Neural crest cell (in vitro differentiated cells): ENCODE results near the gene CD82. TPM values are rescaled to one million over a fixed set of nuclear protein-coding genes. Genes with fewer than 3 reads are reported as not detected.
"Not testable (repeated sequence)": the region's sequence is repeated elsewhere in the genome, so short reads cannot be mapped to it uniquely, and the experiment has no call there.

Source experiments
- DNase-seq: peaks from one replicate; pipeline ENCODE4 v3.0.0; 2021; ENCODE audit warnings: low read depth, mixed read lengths, low spot score
- H3K27ac Mint-ChIP-seq: one replicate; pipeline ENCODE4 v1.8.0; 2021; ENCODE audit warnings: mild to moderate bottlenecking, mixed read lengths; ENCODE audit not compliant: unreplicated experiment
- H3K27me3 Mint-ChIP-seq: 2 replicates; pipeline ENCODE4 v1.8.0; 2021; ENCODE audit warnings: low read depth, mild to moderate bottlenecking, mixed read lengths
- H3K36me3 Mint-ChIP-seq: 2 replicates; pipeline ENCODE4 v1.8.0; 2021; ENCODE audit warnings: low read depth, mild to moderate bottlenecking, mixed read lengths
- H3K4me1 Mint-ChIP-seq: 2 replicates; pipeline ENCODE4 v1.8.0; 2021; ENCODE audit warnings: mixed read lengths
- H3K4me3 Mint-ChIP-seq: one replicate; pipeline ENCODE4 v1.8.0; 2021; ENCODE audit warnings: mild to moderate bottlenecking, mixed read lengths
- H3K9me3 Mint-ChIP-seq: 2 replicates; pipeline ENCODE4 v1.8.0; 2021; ENCODE audit warnings: mixed read lengths
- CTCF ChIP-seq: fragments of 200-600 bp; sonication (generic); conservative IDR thresholded peaks from 2 replicates; pipeline ENCODE4 v1.5.0; 2021; ENCODE audit warnings: antibody characterized with exemption, mild to moderate bottlenecking
- total RNA-seq: library from RNA; stranded (reverse); gene quantifications from 2 replicates; pipeline ENCODE4 v1.2.1, GENCODE V29; 2021

Gene CD82
- total RNA-seq, 1 donor from 2014 or later: 14.1 TPM

GRCh38 chr11:44559207-44559939 lies 6.1 kb upstream of the CD82 start:
- TF ChIP-seq CTCF: no peak
- Mint-ChIP-seq H3K27me3 (no peaks in the 10 kb centered on the region), H3K9me3 (no peaks in the 10 kb centered on the region), H3K4me1 (peaks cover 56% of the 10 kb centered on the region), H3K4me3 (peak overlapping the region; percentile 6), H3K27ac (peak overlapping the region; percentile 21), H3K36me3 (no peaks in the 10 kb centered on the region)
- peak; percentile 26 for DNase-seq

- not testable (repeated sequence) for H3K27me3 Mint-ChIP-seq, H3K4me3 Mint-ChIP-seq, H3K27ac Mint-ChIP-seq, H3K9me3 Mint-ChIP-seq, DNase-seq, H3K36me3 Mint-ChIP-seq
- H3K4me1 Mint-ChIP-seq: peaks cover 59% of the 10 kb centered on the region
Measured at GRCh38 chr11:44559940-44560300, 5.5 kb upstream of the CD82 start.

- TF ChIP-seq CTCF: no peak
- H3K27me3 Mint-ChIP-seq: peaks cover under 1% of the 10 kb centered on the region
- no peaks in the 10 kb centered on the region for H3K36me3 Mint-ChIP-seq
- H3K9me3 Mint-ChIP-seq: no peaks in the 10 kb centered on the region
- no peak overlapping the region for H3K4me3 Mint-ChIP-seq
- DNase-seq: no peak
- no peak overlapping the region for H3K27ac Mint-ChIP-seq
- H3K4me1 Mint-ChIP-seq: peaks cover 59% of the 10 kb centered on the region
Measured at GRCh38 chr11:44561275-44561805, 4.1 kb upstream of the CD82 start.

GRCh38 chr11:44561964-44562734 lies 3.3 kb upstream of the CD82 start:
- Mint-ChIP-seq H3K27me3 (peaks cover 5% of the 10 kb centered on the region), H3K4me3 (peak overlapping the region; percentile 59), H3K4me1 (peaks cover 56% of the 10 kb centered on the region), H3K36me3 (no peaks in the 10 kb centered on the region), H3K27ac (no peak overlapping the region), H3K9me3 (no peaks in the 10 kb centered on the region)
- DNase-seq: no peak
- TF ChIP-seq CTCF: no peak

GRCh38 chr11:44562845-44563460 lies 2.5 kb upstream of the CD82 start:
- Mint-ChIP-seq H3K4me3 (peak overlapping the region; percentile 59), H3K27me3 (peaks cover 13% of the 10 kb centered on the region), H3K4me1 (peaks cover 56% of the 10 kb centered on the region), H3K27ac (no peak overlapping the region), H3K36me3 (no peaks in the 10 kb centered on the region), H3K9me3 (no peaks in the 10 kb centered on the region)
- no peak for TF ChIP-seq CTCF
- no peak for DNase-seq
